GM19467 (cell line): ENCODE measurements around the gene PIGT.
A peak's percentile ranks its signal among the peaks of the same experiment; 100 is the strongest.

Experiments used
- ATAC-seq: cut with Tn5 transposase; IDR thresholded peaks from one replicate; pipeline ENCODE4 v1.9.1; 2021; ENCODE audit warnings: mild to moderate bottlenecking, moderate library complexity; ENCODE audit not compliant: unreplicated experiment

Gene PIGT

DNA sequence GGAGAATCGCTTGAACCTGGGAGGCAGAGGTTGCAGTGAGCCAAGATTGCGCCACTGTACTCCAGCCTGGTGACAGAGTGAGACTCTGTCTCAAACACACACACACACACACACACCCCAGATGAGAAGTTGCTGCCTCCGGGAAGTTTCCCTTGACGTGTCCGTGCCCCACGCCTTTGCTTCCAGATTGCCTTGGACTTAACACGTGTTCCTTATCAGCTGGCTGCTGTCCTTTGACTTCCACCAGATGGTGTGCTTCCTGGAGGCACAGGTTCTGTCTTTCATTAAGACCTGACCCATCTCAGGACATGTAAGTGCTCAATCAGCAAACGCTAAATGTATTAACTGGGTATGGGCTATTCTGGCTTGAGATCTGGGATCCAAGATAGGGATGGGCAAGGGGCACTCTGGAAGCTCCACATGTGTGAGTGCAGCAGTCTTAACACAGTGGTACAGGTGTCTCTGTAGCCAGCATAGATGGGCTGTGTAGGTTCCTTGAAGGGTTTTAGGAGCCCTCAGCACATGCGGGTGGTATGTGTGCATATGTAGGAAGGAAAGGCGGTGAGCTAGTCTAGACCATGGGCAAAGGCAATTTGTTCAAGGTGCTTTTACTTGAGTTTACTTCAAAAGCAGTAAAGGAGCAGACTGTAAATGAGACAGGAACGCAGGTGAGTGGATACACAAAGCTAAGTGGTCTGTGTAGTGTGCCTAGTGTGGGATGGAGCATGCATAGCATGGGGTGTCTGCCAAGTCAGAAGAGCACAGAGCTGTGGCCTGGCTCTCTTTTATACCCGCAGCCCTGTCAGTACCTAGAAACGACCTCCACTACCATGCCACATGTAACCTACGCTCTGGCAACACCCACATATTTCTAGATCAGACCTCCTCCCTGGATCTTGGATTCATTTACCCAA, 11.6 kb downstream of the PIGT start:
- no peak for ATAC-seq

DNA sequence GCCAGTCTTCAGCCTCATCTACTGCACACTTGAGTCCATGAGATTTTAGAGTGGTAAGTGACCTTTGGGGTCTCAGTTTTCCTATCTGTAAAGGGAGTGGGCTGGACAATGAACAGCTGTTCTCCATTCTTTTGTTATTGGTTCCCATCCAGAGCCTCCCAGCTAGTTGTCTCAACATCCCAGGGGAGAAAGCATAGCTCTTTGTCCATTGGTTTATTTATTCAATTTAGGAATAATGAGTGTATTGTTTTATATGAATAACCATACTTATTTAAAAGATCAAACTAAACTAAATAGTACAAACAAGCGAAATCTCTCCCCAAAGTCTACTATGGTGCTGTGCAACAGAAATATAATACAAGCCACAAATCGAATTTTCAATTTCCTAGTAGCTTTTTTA, 13.7 kb downstream of the PIGT start:
- no peak for ATAC-seq

DNA sequence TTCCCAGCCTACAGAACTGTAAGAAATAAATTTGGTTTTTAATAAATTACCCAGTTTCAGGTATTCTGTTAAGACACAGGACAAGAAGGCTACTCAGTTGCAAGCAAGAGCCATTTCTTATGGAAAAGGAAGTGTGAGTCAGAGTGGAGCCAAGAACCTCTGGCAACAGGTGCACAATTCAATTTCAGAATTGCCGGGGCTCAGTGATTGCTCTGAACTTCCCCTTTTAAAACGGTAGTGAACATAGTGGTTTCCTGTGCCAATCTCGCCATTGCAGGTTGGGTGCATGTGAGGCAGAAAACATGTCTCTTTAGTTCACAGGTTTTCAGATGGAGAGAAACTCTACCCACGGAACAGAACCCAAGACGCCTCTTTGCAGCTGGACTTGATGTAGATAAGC, 16.4 kb downstream of the PIGT start:
- no peak for ATAC-seq

DNA sequence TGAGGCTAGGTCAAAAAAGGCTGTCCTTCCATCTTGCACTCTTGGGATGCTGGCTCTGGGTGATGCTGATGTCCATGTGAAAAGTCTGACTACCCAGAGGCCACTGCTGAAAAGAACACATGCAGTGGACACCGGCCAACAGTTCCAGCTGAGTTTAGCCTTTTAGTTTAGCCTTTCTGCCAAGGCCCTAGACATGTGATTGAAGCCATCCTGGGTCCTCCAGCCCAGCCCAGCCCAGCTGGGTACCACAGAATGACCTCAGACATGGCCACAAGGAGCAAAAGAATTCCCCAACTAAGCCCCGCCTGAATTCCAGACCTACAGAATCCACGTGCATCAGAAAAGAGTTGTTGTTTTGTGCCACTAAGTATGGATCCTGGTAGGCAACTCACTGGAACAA, 17.4 kb downstream of the PIGT start:
- ATAC-seq: no peak

DNA sequence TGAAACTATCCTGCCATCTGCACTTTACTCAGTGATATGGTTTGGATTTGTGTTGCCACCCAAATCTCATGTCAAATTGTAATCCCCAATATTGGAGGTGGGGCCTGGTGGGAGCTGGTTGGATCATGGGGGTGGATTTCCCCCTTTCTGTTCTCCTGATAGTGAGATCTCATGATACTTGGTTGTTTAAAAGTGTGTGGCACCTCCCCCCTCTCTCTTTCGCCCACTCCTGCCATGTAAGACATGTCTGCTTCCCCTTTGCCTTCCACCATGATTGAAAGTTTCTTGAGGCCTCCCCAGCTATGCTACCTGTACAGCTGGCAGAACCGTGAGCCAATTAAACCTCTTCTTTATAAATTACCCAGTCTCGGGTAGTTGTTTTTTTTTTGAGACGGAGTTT, 18.0 kb downstream of the PIGT start:
- no peak for ATAC-seq

DNA sequence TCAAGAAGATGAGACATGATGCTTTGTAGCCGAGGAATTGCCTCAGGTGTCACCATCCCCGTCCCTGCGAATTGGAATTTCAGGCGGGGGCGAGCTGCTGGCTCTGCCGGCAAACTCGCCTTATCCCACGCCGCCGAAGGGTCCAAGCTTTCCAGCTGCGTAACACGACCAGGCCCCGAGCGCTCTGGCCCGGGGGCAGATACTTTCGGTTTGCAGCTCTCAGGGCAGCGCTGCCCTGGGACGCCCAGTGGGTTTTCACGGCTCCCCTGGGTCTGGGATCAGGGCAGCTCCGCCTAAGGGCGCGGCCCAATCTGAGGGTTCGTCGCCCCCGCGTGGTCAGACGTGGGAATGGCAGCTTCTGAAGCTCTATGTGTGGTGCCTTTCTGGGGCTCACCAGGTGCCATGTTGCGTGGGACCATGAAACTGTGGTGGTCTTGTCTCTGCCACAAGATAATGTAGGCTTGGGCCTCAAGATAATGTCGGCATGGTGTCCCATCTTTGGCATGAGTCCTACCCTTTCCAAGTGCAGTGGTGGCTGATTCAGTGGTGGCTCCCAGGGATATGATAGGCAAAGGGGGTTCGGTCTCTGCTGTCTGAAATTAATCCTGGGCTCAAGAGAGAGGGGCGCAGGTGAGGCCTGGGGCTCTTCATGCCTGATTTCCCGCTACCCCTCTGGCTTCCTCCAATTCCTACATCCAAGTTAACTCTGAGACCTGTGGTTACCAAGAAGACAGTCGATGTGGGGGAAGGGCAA, 21.0 kb downstream of the PIGT start:
- ATAC-seq: peak; percentile 79

DNA sequence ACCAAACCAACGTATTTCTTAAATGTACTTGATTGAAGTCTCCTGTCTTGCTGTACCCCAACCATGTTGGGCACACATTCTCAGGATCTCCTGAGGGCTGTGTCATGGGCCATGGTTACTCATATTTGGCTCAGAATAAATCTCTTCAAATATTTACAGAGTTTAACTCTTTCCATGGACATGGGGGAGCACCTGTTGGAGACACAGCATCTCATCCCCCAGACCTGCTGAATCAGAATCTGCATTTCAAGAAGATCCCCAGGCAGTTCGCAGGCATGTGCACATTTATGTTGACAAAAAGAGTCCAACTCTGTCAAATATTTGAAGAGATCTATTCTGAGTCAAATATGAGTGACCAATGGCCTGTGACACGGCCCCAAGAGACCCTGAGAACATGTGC, 24.5 kb downstream of the PIGT start:
- no peak for ATAC-seq

DNA sequence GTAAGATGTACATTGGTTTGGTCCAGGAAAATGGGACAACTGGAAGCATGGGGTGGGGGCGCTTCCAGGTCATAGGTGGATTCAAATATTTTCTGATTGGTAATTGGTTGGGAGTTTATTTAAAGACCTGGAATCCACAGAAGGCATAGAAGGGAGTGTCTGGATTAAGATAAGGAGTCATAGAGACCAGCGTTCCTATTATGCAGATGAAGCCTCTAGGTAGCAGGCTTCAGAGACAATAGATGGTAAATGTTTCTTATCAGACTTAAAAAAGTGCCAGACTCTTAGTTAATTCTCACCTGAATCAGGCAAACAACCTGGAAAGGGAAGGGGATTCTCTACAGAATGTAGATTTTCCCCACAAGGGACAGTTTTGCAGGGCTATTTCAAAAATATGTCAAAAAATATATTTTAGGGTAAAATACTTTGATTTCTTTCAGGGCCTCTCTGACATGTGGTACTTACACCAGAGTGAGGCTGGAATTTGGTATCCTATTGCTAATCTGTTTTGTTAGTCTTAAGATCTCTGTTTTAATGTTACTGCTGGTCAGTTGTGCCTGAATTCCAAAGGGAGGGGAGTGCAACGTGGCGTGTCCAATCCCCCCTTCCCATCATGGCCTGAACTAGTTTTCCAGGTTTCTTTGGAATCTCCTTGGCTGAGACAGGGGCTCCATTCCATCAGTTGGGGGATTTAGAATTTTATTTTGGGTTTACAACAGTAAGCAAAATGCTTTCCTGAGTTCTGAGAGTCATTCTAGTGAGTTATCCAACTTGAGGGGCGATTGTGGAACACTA, 25.1 kb downstream of the PIGT start:
- ATAC-seq: no peak

DNA sequence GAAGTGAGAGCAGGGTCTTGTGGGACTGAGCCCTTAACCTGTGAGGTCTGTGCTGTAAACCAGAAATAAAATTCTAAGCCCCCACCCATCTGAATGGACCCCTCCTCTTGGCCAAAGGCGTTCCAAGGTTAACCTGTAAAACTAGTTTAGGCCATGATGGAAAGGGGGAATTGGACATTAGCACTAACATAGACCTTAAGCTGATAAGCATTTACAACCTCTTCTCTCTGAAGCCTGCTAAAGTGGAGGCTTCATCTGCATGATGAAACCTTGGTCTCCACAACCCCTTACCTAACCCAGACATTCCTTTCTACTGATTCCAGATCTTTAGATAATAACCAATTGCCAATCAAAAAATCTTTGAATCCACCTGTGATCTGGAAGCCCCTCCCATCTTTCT, 25.8 kb downstream of the PIGT start:
- ATAC-seq: no peak

DNA sequence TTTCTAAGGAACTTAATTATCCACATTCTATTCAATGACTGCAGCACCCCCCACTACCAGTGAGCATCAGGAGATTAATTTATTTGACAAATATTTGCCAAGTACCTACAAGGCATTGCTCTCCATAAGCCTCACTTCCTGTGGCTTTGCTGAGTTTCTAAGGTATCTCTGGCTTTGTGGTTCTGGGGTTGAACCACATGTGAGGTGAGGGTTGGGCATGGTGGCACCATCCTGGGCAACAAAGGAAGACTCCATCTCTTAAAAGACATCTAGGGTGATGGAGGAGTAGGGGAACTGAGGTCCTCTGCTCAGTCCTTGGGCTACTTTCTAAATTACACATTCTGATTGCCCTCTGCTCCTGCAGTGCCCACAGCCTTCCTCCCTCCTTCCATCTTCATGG, 28.1 kb downstream of the PIGT start:
- ATAC-seq: no peak

DNA sequence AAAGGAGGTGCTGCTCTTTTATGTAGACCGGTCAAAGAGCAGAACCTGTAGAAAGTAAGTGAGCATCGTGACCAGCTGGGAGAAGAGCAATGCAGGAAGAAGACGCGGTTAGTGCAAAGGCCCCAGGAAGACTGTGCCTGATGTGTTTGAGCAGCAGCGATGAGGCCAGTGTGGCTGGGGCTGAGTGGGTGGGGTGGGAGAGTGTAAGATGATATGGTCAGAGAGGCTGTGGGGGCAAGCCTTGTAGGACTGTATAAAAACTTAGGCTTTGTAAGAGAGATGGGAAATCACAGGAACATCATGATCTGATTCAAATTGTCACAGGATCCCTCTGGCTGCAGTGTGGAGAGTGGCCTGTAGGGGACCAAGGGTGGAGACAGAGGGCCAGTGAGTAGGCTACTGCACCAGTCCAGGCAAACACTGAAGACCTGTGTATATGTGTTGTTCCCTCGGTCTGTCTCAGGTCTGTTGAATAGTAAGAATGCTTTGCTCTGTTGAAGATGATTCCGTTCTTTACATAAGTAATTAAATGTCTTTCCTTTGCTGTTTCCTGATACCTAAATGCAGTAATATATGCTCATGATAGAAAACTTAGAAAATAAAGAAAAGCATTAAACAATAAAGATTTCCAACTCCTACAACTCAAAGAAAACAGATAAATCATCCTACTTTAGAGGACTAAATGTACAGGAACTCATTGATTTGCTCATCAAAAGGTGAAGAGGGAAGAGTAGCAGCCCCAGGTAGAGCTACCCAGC, 30.0 kb downstream of the PIGT start:
- peak; percentile 64 for ATAC-seq

DNA sequence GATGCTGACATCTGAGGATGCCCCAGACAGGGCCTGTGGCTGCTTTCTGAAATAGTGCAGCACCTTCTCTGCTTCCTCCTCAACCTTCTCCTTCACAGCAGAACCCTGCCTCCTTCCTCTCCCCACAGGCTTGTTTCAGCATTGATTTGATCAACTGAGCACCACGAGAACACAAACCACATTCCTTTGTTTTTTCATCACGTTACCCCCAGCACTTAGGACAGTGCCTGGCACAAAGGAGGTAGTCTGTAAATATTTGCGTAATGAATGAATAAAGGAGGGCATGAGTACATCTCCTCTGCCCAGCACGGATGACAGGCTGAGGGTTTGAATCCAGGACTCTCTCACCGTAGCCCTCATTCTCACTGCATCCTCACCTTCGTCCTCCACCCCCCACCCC, 32.3 kb downstream of the PIGT start:
- no peak for ATAC-seq

DNA sequence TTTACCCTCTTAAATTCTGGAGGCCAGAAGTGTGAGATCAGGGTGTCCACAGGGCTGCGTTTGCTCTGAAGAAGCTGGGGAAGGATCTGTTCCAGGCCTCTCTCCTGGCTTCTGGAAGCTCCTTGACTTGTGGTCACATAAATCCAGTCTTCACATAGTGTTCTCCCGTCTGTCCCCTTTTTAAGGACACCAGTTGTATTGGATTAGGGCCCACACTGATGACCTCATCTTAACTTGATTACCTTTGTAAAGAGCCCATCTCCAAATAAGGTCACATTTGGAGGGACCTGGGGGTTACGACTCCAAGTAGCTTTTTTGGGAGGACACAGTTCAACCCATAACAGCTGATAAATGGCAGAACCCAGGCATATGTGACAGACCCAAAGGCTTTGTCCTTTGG, 33.6 kb downstream of the PIGT start:
- ATAC-seq: no peak

DNA sequence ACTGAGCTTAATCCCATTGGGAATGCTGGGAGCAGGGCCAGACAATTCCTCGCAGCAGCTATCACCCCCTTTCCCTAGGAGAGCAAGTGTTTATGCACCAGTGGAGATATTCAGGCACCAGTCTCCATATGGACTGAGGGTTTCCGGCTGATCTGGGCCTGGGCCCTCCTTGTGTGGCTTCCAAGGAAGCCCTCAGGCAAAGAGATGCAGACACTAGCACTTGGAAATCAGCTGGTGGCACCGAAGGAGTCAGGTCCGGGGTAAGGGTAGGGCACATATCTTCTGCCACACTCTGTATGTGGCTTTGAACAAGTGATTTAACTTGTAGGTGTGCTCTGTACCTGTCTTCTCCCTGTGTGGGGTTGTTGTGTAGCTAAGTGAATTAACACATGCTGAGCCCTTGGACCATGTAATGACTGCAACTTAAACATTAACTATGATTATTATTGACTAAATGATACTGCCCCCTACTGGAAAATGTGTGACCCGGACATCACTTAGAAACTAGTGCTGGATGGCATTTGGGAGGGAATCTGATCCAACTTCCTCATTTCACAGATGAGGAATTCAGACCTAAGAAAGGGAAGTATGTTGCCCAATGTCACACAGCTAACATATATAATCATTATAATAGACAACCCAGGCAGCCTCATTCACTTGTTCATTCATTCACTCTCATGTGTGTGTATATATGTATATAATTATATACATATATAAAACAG, 34.3 kb downstream of the PIGT start:
- no peak for ATAC-seq

DNA sequence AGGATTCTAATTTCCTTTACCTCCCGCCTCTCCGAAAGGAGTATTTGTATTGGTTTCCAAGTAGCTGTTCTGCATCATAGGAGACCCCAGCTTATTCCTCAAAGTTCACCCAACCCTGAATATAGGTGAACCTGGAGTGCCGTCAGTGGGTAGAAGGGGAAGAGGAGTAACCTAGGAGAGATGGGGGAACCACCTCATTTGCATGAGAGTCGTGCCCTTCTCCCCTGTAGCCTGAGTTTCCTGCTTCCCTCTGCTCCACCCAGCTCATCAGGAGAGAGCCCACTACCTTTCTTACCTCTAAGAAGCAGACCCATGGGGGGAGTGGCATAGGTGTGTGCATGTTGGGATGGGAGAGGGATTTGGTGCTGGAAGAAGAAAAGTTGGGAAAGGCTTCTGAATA, 36.3 kb downstream of the PIGT start:
- ATAC-seq: no peak

DNA sequence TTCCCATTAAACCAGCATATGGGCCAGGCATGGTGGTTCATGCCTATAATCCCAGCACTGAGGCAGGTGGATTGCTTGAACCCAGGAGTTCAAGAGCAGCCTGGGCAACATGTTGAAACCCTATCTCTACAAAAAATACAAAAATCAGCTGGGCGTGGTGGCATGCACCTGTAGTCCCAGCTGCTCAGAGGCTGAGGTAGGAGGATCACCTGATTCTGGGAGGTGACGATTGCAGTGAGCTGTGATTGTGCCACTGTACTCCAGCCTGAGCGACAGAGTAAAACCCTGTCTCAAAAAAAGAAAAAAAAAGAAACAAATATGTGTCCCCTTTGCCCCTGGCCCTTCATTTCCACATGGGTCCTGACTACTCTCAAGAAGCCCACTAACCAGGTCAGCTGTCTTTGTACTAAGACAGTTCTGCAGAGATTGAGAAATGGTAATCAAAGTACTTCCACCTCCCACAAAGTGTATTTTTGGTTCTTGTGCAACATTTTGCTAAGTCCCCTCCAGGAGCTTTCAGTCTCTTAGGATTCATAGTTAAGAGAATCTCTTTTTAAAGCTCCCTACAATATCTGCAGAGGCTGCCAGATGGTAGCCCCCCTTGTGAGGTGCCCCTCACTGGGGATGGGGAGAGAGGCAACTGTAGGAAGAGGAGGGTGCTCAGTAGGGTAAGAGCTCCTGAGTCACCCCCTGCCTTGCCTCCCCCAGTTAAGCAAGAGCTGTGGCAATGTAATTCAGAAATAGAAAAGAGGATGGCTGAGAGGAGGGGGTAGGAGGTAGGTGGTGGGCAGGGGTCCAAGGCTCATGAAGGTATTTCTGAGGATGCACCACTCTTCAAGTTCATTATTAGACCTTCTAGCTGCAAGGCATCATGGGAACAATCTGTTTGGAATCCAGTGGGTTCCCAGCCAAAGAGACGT, 37.1 kb downstream of the PIGT start:
- ATAC-seq: no peak

DNA sequence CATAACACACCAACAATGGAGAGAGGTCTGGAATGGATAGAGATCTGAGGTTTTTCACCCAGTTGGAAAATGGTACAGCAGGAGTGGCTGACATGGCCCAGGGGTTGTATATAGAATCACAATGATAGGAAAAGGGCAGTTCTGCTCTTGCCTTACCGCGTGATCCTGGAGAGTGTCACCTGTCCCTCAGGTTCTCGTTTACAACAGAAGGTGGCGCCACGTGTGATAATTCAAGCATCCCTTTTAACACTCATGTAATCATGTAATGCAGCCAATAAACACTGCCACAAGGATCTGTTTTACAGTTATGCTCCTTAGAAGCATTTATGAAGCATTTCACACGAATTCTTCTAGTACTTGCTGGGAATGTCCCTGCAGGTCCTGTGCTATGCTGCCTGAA, 40.7 kb downstream of the PIGT start:
- no peak for ATAC-seq

DNA sequence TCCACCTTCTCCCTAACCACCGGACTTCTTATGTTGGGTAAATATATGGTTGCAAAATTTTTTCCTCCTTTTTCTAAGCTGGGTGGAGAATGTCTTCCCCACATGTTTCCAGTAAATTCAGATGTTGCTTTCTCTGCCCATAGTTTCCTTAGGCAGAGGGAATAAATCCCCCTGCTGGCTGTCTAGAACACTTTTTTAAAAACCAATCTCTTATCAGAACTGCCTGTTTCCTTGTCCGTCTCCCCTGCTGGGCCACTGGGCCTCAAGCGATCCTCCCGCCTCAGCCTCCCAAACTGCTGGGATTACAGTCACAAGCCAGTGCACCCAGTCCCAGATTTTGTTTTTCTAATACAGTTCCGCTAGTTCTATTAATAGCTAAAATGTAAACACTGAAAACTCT, 43.7 kb downstream of the PIGT start:
- no peak for ATAC-seq

DNA sequence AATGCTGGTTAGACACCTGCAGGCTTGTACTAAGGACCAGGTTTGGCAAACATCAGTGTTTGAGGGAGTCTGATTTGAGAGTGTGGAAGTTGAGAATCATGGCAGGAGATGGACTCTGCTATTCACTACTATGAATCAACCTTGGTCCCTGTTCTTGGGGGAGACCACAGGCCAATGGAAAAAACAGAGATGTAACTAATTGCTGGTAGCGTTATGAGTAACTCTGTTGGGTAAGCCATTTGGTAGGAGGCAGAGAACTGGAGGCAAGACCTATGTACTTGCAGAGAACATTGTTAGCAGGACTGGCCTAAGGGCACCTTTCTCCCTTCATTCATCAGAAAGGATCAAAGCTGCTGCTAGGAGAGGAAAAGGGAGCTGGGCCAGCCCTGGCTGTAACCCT, 45.3 kb downstream of the PIGT start:
- ATAC-seq: no peak
